Transverse colon (tissue), 4 donors: ENCODE results near the gene TRPV4. TPM values are rescaled to one million over a fixed set of nuclear protein-coding genes. Genes with fewer than 3 reads are reported as not detected.

ENCODE experiments used
- DNase-seq: peaks from one replicate; pipeline ENCODE4 v3.0.0-alpha.2; 2019
- H3K27ac ChIP-seq, 4 donors: fragments of 200-600 bp; sonication (generic); 2 replicates each; pipeline ENCODE4 v1.5.1; 2016 to 2018; ENCODE audit warnings: inconsistent platforms in 4 of 4
- H3K27me3 ChIP-seq: fragments of 200-600 bp; sonication (generic); 2 replicates; pipeline ENCODE4 v1.5.1; 2017; ENCODE audit warnings: inconsistent platforms
- H3K36me3 ChIP-seq, 4 donors: fragments of 200-600 bp; sonication (generic); 2 replicates each; pipeline ENCODE4 v1.5.1; 2017 to 2019; ENCODE audit warnings: inconsistent platforms in 4 of 4
- H3K4me1 ChIP-seq, 4 donors: fragments of 200-600 bp; sonication (generic); 2 replicates each; pipeline ENCODE4 v1.5.1; 2017 to 2020; ENCODE audit warnings: inconsistent platforms in 4 of 4
- H3K4me3 ChIP-seq, 4 donors: fragments of 200-600 bp; sonication (generic); 1 replicate in 1 of 4; 2 replicates in 3 of 4; pipeline versions ENCODE4 v1.5.1 to v1.6.1; 2017 to 2019; ENCODE audit warnings: inconsistent platforms in 4 of 4
- H3K9me3 ChIP-seq, 2 donors: fragments of 200-600 bp; sonication (generic); 2 replicates each; pipeline ENCODE4 v1.5.1; 2017 to 2019; ENCODE audit warnings: inconsistent platforms in 2 of 2
- CTCF ChIP-seq, 5 experiments: fragments of 200-600 bp in 3 of 5; fragments of 450-650 bp in 2 of 5; sonication (generic) in 3 of 5; IDR thresholded peaks; 1 replicate in 2 of 5; 2 replicates in 3 of 5; pipeline ENCODE4 v1.5.1; 2016 to 2017; ENCODE audit warnings: antibody characterized with exemption in 5 of 5, inconsistent platforms in 3 of 5, mild to moderate bottlenecking in 2 of 5, moderate library complexity in 1 of 5
- EP300 ChIP-seq: sonication (generic); formaldehyde crosslinking; IDR thresholded peaks from one replicate; pipeline ENCODE4 v1.6.1; 2017; ENCODE audit warnings: antibody characterized with exemption, low read depth
- POLR2A ChIP-seq: fragments of 450-650 bp; IDR thresholded peaks from one replicate; pipeline ENCODE4 v1.6.1; 2016; ENCODE audit warnings: antibody characterized with exemption, mild to moderate bottlenecking, moderate library complexity
- POLR2AphosphoS5 ChIP-seq, 3 donors: sonication (generic); formaldehyde crosslinking; IDR thresholded peaks; one replicate each; pipeline ENCODE4 v1.6.1; 2016; ENCODE audit warnings: antibody characterized with exemption in 3 of 3
- WGBS, 2 donors: methylation state at CpG; one replicate each; pipeline ENCODE4 v1.1.5; 2018; ENCODE audit warnings: low coverage in 1 of 2; 5-methylcytosine and 5-hydroxymethylcytosine counted together
- in situ Hi-C, 4 donors: fragments of 200-750 bp; cut with MboI; loops; one replicate each; pipeline versions ENCODE4 v1.15.0 to v1.15.1; 2017; ENCODE audit warnings: low sequenced_read_pairs in 3 of 4, low pct_ligation_motif_present in 1 of 4, low pct_unique_long_range_greater_than_20kb in 1 of 4
- intact Hi-C: fragments of 100-400 bp; cut with DNase I; formaldehyde crosslinking; loops from one replicate; pipeline ENCODE4 v1.15.1; 2023; ENCODE audit warnings: low total_unique reads
- total RNA-seq, 4 donors: library from RNA; depleted of rRNA; stranded (reverse); fragments of >200 nt; gene quantifications; one replicate each; pipeline ENCODE4 v1.1.0, GENCODE V29; 2016

The TRPV4 gene
- total RNA-seq, 4 donors from 2014 or later = 0.27 TPM; not detected in 3

DNA sequence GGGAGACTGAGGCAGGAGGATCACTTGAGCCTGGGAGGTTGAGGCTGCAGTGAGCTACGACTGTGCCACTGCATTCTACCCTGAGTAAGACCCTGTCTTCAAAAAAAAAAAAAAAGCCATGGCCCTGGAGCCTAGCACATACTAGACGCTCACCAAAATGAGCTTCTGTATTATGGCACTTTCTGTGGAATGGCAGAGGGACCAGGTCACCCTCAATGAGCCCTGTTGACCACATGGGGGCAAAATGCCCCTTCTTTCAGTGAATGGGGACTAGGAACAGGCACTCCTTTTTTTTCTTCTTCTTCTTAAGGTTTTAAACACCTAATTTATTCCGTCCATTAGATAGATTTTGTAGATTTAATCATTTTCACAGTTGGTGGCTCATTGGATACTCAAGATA, 69.1 kb downstream of the TRPV4 start:
- intact Hi-C loops (no loop called here), in situ Hi-C loops (no loop called here)
- no peaks in the 10 kb centered on the region for H3K36me3 ChIP-seq
- no peaks in the 10 kb centered on the region for H3K9me3 ChIP-seq
- no peak for DNase-seq
- TF ChIP-seq EP300 (no peak), CTCF (IDR thresholded peaks at IDR 0.05) (no peak), POLR2AphosphoS5 (IDR thresholded peaks at IDR 0.05) (no peak), POLR2A (no peak)
- no peak overlapping the region for H3K27ac ChIP-seq
- no peaks in the 10 kb centered on the region for H3K27me3 ChIP-seq
- peaks cover 0 to 12% (median 0%) of the 10 kb centered on the region in 4 donors for H3K4me1 ChIP-seq
- H3K4me3 ChIP-seq = no peak overlapping the region
- WGBS, 2 donors = 85% methylated on average over 2 to 3 of the region's 3 CpGs

DNA sequence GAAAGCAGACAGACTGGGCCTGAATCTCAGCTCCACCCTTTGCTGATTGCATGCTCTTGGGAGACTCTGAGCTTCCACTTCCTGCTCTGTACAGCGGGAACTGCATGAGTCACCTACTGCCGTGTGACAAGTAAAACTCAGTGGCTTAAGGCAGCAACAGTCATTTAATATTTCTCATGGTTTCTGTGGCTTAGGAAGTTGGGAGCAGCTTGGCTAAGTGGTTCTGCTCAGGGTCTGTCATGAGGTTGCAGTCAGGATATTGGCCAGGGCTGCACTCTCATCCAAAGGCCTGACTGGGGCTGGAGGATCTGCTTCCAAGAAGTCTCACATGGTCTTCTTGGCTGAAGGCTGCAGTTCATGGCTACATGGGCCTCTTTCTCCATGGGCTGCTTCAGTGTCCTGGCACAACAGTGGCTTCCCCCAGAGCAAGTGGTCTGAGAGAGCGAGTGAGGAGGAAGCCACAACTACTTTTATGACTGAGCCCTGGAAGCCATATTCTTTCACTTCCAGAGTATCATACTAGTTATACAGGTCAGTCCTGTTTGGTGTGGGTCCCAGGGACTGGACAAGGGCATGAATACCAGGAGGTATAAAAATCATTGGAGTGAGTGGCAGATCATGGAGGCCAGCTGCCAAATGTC, 69.9 kb downstream of the TRPV4 start:
- WGBS, 2 donors = 46% methylated on average over 3 of the region's 3 CpGs; no CpG with 5 or more reads in 1 of the 2 donors
- intact Hi-C loops = no loop called here
- peak; percentile 22 for DNase-seq
- in situ Hi-C loops = no loop called here
- H3K27ac ChIP-seq = no peak overlapping the region
- no peaks in the 10 kb centered on the region for H3K36me3 ChIP-seq
- no peak overlapping the region for H3K4me3 ChIP-seq
- H3K27me3 ChIP-seq = no peaks in the 10 kb centered on the region
- peaks cover 0 to 12% (median 0%) of the 10 kb centered on the region in 4 donors for H3K4me1 ChIP-seq
- no peaks in the 10 kb centered on the region for H3K9me3 ChIP-seq
- no peak for TF ChIP-seq POLR2AphosphoS5 (IDR thresholded peaks at IDR 0.05)
- no peak for TF ChIP-seq POLR2A
- no peak for TF ChIP-seq EP300
- no peak for TF ChIP-seq CTCF (IDR thresholded peaks at IDR 0.05)

GRCh38 chr12:109762673-109763191, 70.5 kb downstream of the TRPV4 start:
- in situ Hi-C loops = no loop called here
- H3K4me3 ChIP-seq = no peak overlapping the region
- TF ChIP-seq EP300 (no peak), CTCF (IDR thresholded peaks at IDR 0.05) (no peak), POLR2AphosphoS5 (IDR thresholded peaks at IDR 0.05) (no peak), POLR2A (no peak)
- no peaks in the 10 kb centered on the region for H3K36me3 ChIP-seq
- H3K4me1 ChIP-seq = peaks cover 0 to 12% (median 0%) of the 10 kb centered on the region in 4 donors
- 100% methylated on average over 2 of the region's 2 CpGs; no CpG with 5 or more reads in 1 of the 2 donors for WGBS, 2 donors
- H3K9me3 ChIP-seq = no peaks in the 10 kb centered on the region
- intact Hi-C loops = no loop called here
- H3K27me3 ChIP-seq = no peaks in the 10 kb centered on the region
- DNase-seq = no peak
- H3K27ac ChIP-seq = no peak overlapping the region

- no peaks in the 10 kb centered on the region for H3K36me3 ChIP-seq
- 82 to 87% methylated on average over 2 to 12 of the region's 12 CpGs for WGBS, 2 donors
- H3K4me3 ChIP-seq = no peak overlapping the region
- in situ Hi-C loops = no loop called here
- H3K27me3 ChIP-seq = no peaks in the 10 kb centered on the region
- H3K27ac ChIP-seq = no peak overlapping the region
- no peaks in the 10 kb centered on the region for H3K9me3 ChIP-seq
- DNase-seq = no peak
- intact Hi-C loops = no loop called here
- H3K4me1 ChIP-seq = peaks cover 0 to 12% (median 0%) of the 10 kb centered on the region in 4 donors
- no peak for TF ChIP-seq POLR2AphosphoS5 (IDR thresholded peaks at IDR 0.05)
Observed at GRCh38 chr12:109762071-109762672, 71.0 kb downstream of the TRPV4 start.
